Measurements from ENCODE around the gene LCN15. TPM values are rescaled to one million over a fixed set of nuclear protein-coding genes. Genes with fewer than 3 reads are reported as not detected.

Gene LCN15
- total RNA-seq, 2 donors from 2014 or later = not detected

GRCh38 chr9:136793086-136793946 lies 29.0 kb upstream of the LCN15 start:
- Histone ChIP-seq H3K9me3 (no peaks in the 10 kb centered on the region), H3K36me3 (no peaks in the 10 kb centered on the region), H3K27ac (no peak overlapping the region), H3K27me3 (replicated peaks; ENCODE audit: insufficient read depth) (no peaks in the 10 kb centered on the region), H3K4me1 (ENCODE audit: control insufficient read depth in 1 of 2, low read depth in 2 of 2) (peaks cover 2 to 14% of the 10 kb centered on the region in 2 donors), H3K4me3 (no peak overlapping the region)
- no peak for ATAC-seq (ENCODE audit: insufficient number of reproducible peaks, low FRiP score, low read depth)
- no peak for DNase-seq (ENCODE audit: low spot score)
- TF ChIP-seq CTCF (IDR thresholded peaks at IDR 0.05) = no peak

GRCh38 chr9:136792321-136793085 lies 28.2 kb upstream of the LCN15 start:
- Histone ChIP-seq H3K9me3 (no peaks in the 10 kb centered on the region), H3K4me1 (ENCODE audit: control insufficient read depth in 1 of 2, low read depth in 2 of 2) (peaks cover 2 to 14% of the 10 kb centered on the region in 2 donors), H3K27ac (no peak overlapping the region), H3K36me3 (no peaks in the 10 kb centered on the region), H3K27me3 (replicated peaks; ENCODE audit: insufficient read depth) (no peaks in the 10 kb centered on the region), H3K4me3 (peak overlapping the region; percentile 93)
- DNase-seq (ENCODE audit: low spot score) (no peak), ATAC-seq (ENCODE audit: insufficient number of reproducible peaks, low FRiP score, low read depth) (no peak)
- TF ChIP-seq CTCF (IDR thresholded peaks at IDR 0.05) = no peak

- Histone ChIP-seq H3K9me3 (no peaks in the 10 kb centered on the region), H3K27me3 (replicated peaks; ENCODE audit: insufficient read depth) (no peaks in the 10 kb centered on the region), H3K27ac (peak overlapping the region; percentile 75 to 83), H3K4me3 (peak overlapping the region; percentile 93), H3K36me3 (no peaks in the 10 kb centered on the region), H3K4me1 (ENCODE audit: control insufficient read depth in 1 of 2, low read depth in 2 of 2) (peaks cover 2 to 14% of the 10 kb centered on the region in 2 donors)
- ATAC-seq (ENCODE audit: insufficient number of reproducible peaks, low FRiP score, low read depth) (no peak), DNase-seq (ENCODE audit: low spot score) (no peak)
- TF ChIP-seq CTCF (IDR thresholded peaks at IDR 0.05) = peak; percentile 95
Measured at GRCh38 chr9:136791516-136792276, 27.4 kb upstream of the LCN15 start.

- no peaks in the 10 kb centered on the region for H3K27me3 ChIP-seq (replicated peaks; ENCODE audit: insufficient read depth)
- no peaks in the 10 kb centered on the region for H3K9me3 ChIP-seq
- H3K27ac ChIP-seq = peak within 1 kb of the TSS; percentile 75 to 83
- DNase-seq (ENCODE audit: low spot score) (peak; percentile 100), ATAC-seq (ENCODE audit: insufficient number of reproducible peaks, low FRiP score, low read depth) (peak; percentile 93)
- no peaks in the 10 kb centered on the region for H3K36me3 ChIP-seq
- H3K4me3 ChIP-seq = peak within 1 kb of the TSS; percentile 93
- peaks cover 2 to 14% of the 10 kb centered on the region in 2 donors for H3K4me1 ChIP-seq (ENCODE audit: control insufficient read depth in 1 of 2, low read depth in 2 of 2)
- no peak for TF ChIP-seq CTCF (IDR thresholded peaks at IDR 0.05)
Measured at GRCh38 chr9:136790640-136791515, 26.6 kb upstream of the LCN15 start, which contains the start of gene TMEM141. Gene TMEM141, plus strand, starts transcription at chr9:136791344. Its CDS starts 27 bp downstream, at chr9:136791371.

Data from thoracic aorta (tissue), 2 donors.